Transverse colon (tissue), 4 donors: ENCODE results near the gene SRP14. TPM values are rescaled to one million over a fixed set of nuclear protein-coding genes. Genes with fewer than 3 reads are reported as not detected.

Experiments
- DNase-seq: peaks from one replicate; pipeline ENCODE4 v3.0.0-alpha.2; 2019
- H3K27ac ChIP-seq, 4 donors: fragments of 200-600 bp; sonication (generic); 2 replicates each; pipeline ENCODE4 v1.5.1; 2016 to 2018; ENCODE audit warnings: inconsistent platforms in 4 of 4
- H3K27me3 ChIP-seq: fragments of 200-600 bp; sonication (generic); 2 replicates; pipeline ENCODE4 v1.5.1; 2017; ENCODE audit warnings: inconsistent platforms
- H3K36me3 ChIP-seq, 4 donors: fragments of 200-600 bp; sonication (generic); 2 replicates each; pipeline ENCODE4 v1.5.1; 2017 to 2019; ENCODE audit warnings: inconsistent platforms in 4 of 4
- H3K4me1 ChIP-seq, 4 donors: fragments of 200-600 bp; sonication (generic); 2 replicates each; pipeline ENCODE4 v1.5.1; 2017 to 2020; ENCODE audit warnings: inconsistent platforms in 4 of 4
- H3K4me3 ChIP-seq, 4 donors: fragments of 200-600 bp; sonication (generic); 1 replicate in 1 of 4; 2 replicates in 3 of 4; pipeline versions ENCODE4 v1.5.1 to v1.6.1; 2017 to 2019; ENCODE audit warnings: inconsistent platforms in 4 of 4
- H3K9me3 ChIP-seq, 2 donors: fragments of 200-600 bp; sonication (generic); 2 replicates each; pipeline ENCODE4 v1.5.1; 2017 to 2019; ENCODE audit warnings: inconsistent platforms in 2 of 2
- CTCF ChIP-seq, 5 experiments: fragments of 200-600 bp in 3 of 5; fragments of 450-650 bp in 2 of 5; sonication (generic) in 3 of 5; IDR thresholded peaks; 1 replicate in 2 of 5; 2 replicates in 3 of 5; pipeline ENCODE4 v1.5.1; 2016 to 2017; ENCODE audit warnings: antibody characterized with exemption in 5 of 5, inconsistent platforms in 3 of 5, mild to moderate bottlenecking in 2 of 5, moderate library complexity in 1 of 5
- EP300 ChIP-seq: sonication (generic); formaldehyde crosslinking; IDR thresholded peaks from one replicate; pipeline ENCODE4 v1.6.1; 2017; ENCODE audit warnings: antibody characterized with exemption, low read depth
- POLR2A ChIP-seq: fragments of 450-650 bp; IDR thresholded peaks from one replicate; pipeline ENCODE4 v1.6.1; 2016; ENCODE audit warnings: antibody characterized with exemption, mild to moderate bottlenecking, moderate library complexity
- POLR2AphosphoS5 ChIP-seq, 3 donors: sonication (generic); formaldehyde crosslinking; IDR thresholded peaks; one replicate each; pipeline ENCODE4 v1.6.1; 2016; ENCODE audit warnings: antibody characterized with exemption in 3 of 3
- WGBS, 2 donors: methylation state at CpG; one replicate each; pipeline ENCODE4 v1.1.5; 2018; ENCODE audit warnings: low coverage in 1 of 2; 5-methylcytosine and 5-hydroxymethylcytosine counted together
- in situ Hi-C, 4 donors: fragments of 200-750 bp; cut with MboI; loops; one replicate each; pipeline versions ENCODE4 v1.15.0 to v1.15.1; 2017; ENCODE audit warnings: low sequenced_read_pairs in 3 of 4, low pct_ligation_motif_present in 1 of 4, low pct_unique_long_range_greater_than_20kb in 1 of 4
- intact Hi-C: fragments of 100-400 bp; cut with DNase I; formaldehyde crosslinking; loops from one replicate; pipeline ENCODE4 v1.15.1; 2023; ENCODE audit warnings: low total_unique reads
- total RNA-seq, 4 donors: library from RNA; depleted of rRNA; stranded (reverse); fragments of >200 nt; gene quantifications; one replicate each; pipeline ENCODE4 v1.1.0, GENCODE V29; 2016

Gene SRP14
- total RNA-seq, 4 donors from 2014 or later = 216 to 511 (median 283) TPM

DNA sequence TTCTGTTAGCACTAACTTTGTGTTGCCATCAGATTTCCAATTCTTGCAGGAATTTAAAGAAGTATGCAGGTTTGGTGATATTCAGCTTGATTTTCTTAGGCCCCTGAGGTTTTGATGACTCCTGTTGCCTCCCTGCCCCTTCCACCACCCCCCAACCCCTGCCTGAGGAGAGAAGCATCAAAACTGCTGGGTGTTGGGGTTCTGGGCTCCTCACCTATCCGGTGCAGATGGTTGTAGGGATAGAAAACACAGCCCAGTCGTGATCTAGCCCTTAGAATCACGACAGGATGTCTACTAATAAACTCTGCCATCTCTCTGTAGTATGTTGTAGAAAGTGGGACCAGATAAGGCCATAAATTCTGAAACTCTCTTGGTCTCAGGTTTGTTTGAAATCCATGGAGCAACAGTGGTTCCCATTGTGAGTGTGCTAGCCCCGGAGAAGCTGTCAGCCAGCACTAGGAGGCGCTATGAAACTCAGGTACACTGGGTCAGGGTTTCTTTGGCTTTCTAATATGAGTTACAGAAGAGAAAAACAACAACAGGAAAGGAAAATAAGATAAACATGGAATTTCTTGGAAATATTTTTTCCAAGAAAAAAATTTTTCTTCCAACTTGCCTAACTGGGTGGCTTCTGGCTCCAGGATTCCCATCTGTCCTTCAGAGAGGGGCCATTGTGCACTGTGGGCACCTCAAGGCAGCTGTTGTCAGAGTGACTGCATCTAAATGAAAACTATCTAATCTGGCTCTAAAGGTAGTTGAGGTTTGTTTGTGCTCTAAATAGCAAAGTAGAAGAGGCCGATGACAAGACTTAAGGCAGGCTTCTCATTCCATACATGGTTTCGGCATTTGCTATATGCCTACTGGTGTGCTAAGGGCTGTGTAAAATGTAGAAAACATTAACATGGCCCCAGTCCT is 8.7 kb downstream of the SRP14 start:
- intact Hi-C loops (no loop called here), in situ Hi-C loops (loop anchor here in 2 of 4 donors (25.0 kb wide), 2 partner anchors 182 to 232 kb away; no protein-coding TSS in a partner anchor)
- no peak for TF ChIP-seq EP300
- no peak for TF ChIP-seq POLR2A
- no peak for TF ChIP-seq POLR2AphosphoS5 (IDR thresholded peaks at IDR 0.05)
- peak; percentile 32 to 43 (median 37) for TF ChIP-seq CTCF (IDR thresholded peaks at IDR 0.05)
- Histone ChIP-seq H3K9me3 (no peaks in the 10 kb centered on the region), H3K4me1 (no peaks in the 10 kb centered on the region), H3K27me3 (no peaks in the 10 kb centered on the region), H3K36me3 (peaks cover 0 to 66% (median 29%) of the 10 kb centered on the region in 4 donors), H3K4me3 (no peak overlapping the region), H3K27ac (no peak overlapping the region)
- DNase-seq = peak; percentile 34
- WGBS, 2 donors = 61 to 73% methylated on average over 6 to 7 of the region's 7 CpGs

GRCh38 chr15:40028853-40029252 is 10.1 kb downstream of the SRP14 start:
- 21 to 43% methylated on average over 3 of the region's 3 CpGs for WGBS, 2 donors
- intact Hi-C loops (no loop called here), in situ Hi-C loops (loop anchor here in 2 of 4 donors (25.0 kb wide), 2 partner anchors 183 to 233 kb away; no protein-coding TSS in a partner anchor)
- Histone ChIP-seq H3K27ac (no peak overlapping the region), H3K36me3 (peaks cover 0 to 55% (median 27%) of the 10 kb centered on the region in 4 donors), H3K27me3 (no peaks in the 10 kb centered on the region), H3K4me3 (no peak overlapping the region), H3K9me3 (no peaks in the 10 kb centered on the region), H3K4me1 (no peaks in the 10 kb centered on the region)
- no peak for DNase-seq
- no peak for TF ChIP-seq CTCF (IDR thresholded peaks at IDR 0.05)
- no peak for TF ChIP-seq POLR2AphosphoS5 (IDR thresholded peaks at IDR 0.05)
- TF ChIP-seq POLR2A = no peak
- no peak for TF ChIP-seq EP300

DNA sequence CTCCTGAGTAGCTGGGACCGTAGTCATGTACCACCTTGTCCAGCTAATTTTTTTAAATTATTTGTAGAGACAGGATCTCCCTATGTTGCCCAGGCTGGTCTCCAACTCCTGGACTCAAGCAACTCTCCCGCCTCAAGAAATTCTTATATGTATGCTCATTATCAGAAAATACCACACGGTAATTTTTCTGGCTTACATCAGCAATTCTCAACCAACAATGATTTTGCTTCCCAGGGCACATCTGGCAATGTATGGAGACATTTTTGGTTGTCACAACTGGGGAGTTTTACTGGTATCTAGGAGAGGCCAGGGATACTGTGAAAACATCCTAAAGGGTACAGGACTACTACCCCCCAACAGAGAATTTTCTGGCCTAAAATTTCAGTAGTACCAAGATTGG is 10.8 kb downstream of the SRP14 start:
- WGBS, 2 donors = 88 to 100% methylated on average over 3 of the region's 3 CpGs

More for the DNA sequence above, 10.8 kb downstream of the SRP14 start:
- in situ Hi-C loops = loop anchor here in 2 of 4 donors (25.0 kb wide), 2 partner anchors 184 to 234 kb away; no protein-coding TSS in a partner anchor
- H3K4me3 ChIP-seq = no peak overlapping the region
- no peak for DNase-seq
- H3K27ac ChIP-seq = no peak overlapping the region
- peaks cover 0 to 54% (median 26%) of the 10 kb centered on the region in 4 donors for H3K36me3 ChIP-seq
- H3K9me3 ChIP-seq = no peaks in the 10 kb centered on the region
- H3K4me1 ChIP-seq = no peaks in the 10 kb centered on the region
- intact Hi-C loops = no loop called here
- no peak for TF ChIP-seq CTCF (IDR thresholded peaks at IDR 0.05)
- no peak for TF ChIP-seq EP300
- TF ChIP-seq POLR2AphosphoS5 (IDR thresholded peaks at IDR 0.05) = no peak
- TF ChIP-seq POLR2A = no peak
- no peaks in the 10 kb centered on the region for H3K27me3 ChIP-seq
